ENCODE data around the gene GPATCH11.

Gene GPATCH11

GRCh38 chr2:37083873-37084794 is at the start of gene GPATCH11, which contains the start of gene HEATR5B:
GPATCH11 (plus strand) TSS chr2:37084518; CDS start chr2:37088382, 3,864 bp downstream.
HEATR5B (minus strand) TSS chr2:37084372; CDS start chr2:37083414, 958 bp downstream.
- peak; percentile 89 for DNase-seq (ENCODE audit: low spot score)

- DNase-seq (ENCODE audit: low spot score) = no peak
Measured at GRCh38 chr2:37037771-37038170, 46.5 kb upstream of the GPATCH11 start.

- DNase-seq (ENCODE audit: low spot score) = no peak
Measured at GRCh38 chr2:37039580-37039979, 44.7 kb upstream of the GPATCH11 start.

GRCh38 chr2:37052600-37053332 is 31.6 kb upstream of the GPATCH11 start:
- no peak for DNase-seq (ENCODE audit: low spot score)

- no peak for DNase-seq (ENCODE audit: low spot score)
Measured at GRCh38 chr2:37059841-37060240, 24.5 kb upstream of the GPATCH11 start.

- DNase-seq (ENCODE audit: low spot score) = no peak
Measured at GRCh38 chr2:37060446-37060845, 23.9 kb upstream of the GPATCH11 start.

- no peak for DNase-seq (ENCODE audit: low spot score)
Measured at GRCh38 chr2:37061013-37061711, 23.2 kb upstream of the GPATCH11 start.

- DNase-seq (ENCODE audit: low spot score) = no peak
Measured at GRCh38 chr2:37061776-37062175, 22.5 kb upstream of the GPATCH11 start.

GRCh38 chr2:37068686-37069085 is 15.6 kb upstream of the GPATCH11 start:
- DNase-seq (ENCODE audit: low spot score) = no peak

GRCh38 chr2:37070931-37071330 is 13.4 kb upstream of the GPATCH11 start:
- no peak for DNase-seq (ENCODE audit: low spot score)

GRCh38 chr2:37080266-37080665 is 4.1 kb upstream of the GPATCH11 start:
- DNase-seq (ENCODE audit: low spot score) = no peak

GRCh38 chr2:37080689-37081088 is 3.6 kb upstream of the GPATCH11 start:
- DNase-seq (ENCODE audit: low spot score) = no peak

- no peak for DNase-seq (ENCODE audit: low spot score)
Measured at GRCh38 chr2:37084797-37085196, 479 bp downstream of the GPATCH11 start.

- no peak for DNase-seq (ENCODE audit: low spot score)
Measured at GRCh38 chr2:37085731-37086147, 1.4 kb downstream of the GPATCH11 start.

- no peak for DNase-seq (ENCODE audit: low spot score)
Measured at GRCh38 chr2:37090019-37090477, 5.7 kb downstream of the GPATCH11 start.

GRCh38 chr2:37091873-37092272 is 7.6 kb downstream of the GPATCH11 start:
- DNase-seq (ENCODE audit: low spot score) = no peak

- DNase-seq (ENCODE audit: low spot score) = no peak
Measured at GRCh38 chr2:37096568-37096967, 12.2 kb downstream of the GPATCH11 start.

- DNase-seq (ENCODE audit: low spot score) = no peak
Measured at GRCh38 chr2:37098416-37099118, 14.2 kb downstream of the GPATCH11 start.

- DNase-seq (ENCODE audit: low spot score) = no peak
Measured at GRCh38 chr2:37100054-37100453, 15.7 kb downstream of the GPATCH11 start.

- no peak for DNase-seq (ENCODE audit: low spot score)
Measured at GRCh38 chr2:37102588-37102987, 18.3 kb downstream of the GPATCH11 start.

GRCh38 chr2:37104178-37104577 is 19.9 kb downstream of the GPATCH11 start:
- no peak for DNase-seq (ENCODE audit: low spot score)

GRCh38 chr2:37105150-37105549 is 20.8 kb downstream of the GPATCH11 start:
- DNase-seq (ENCODE audit: low spot score) = no peak

All from HuH-7 (cell line).